ENCODE results near the gene KLHL29.

GRCh38 chr2:23589739-23590138 is 204.8 kb downstream of the KLHL29 start:
- no peak for TF ChIP-seq TAF1 (IDR thresholded peaks at IDR 0.05; ENCODE audit: borderline replicate concordance, insufficient read depth, low read length)
- no peak for TF ChIP-seq POLR2AphosphoS5 (IDR thresholded peaks at IDR 0.05; ENCODE audit: low read depth, low read length)
- no peak for TF ChIP-seq SIN3A (IDR thresholded peaks at IDR 0.05; ENCODE audit: borderline replicate concordance, insufficient read depth, low read length)
